C4-2B (cell line): Measurements from ENCODE around the gene EARS2.

ENCODE experiments used
- H3K27ac ChIP-seq: fragments of 450-650 bp; 2 replicates; pipeline ENCODE4 v1.5.1; 2017
- ZFX ChIP-seq: fragments of 450-650 bp; IDR thresholded peaks from 2 replicates; pipeline ENCODE4 v1.6.1; 2017

Gene EARS2

GRCh38 chr16:23476289-23476688 is 80.9 kb downstream of the EARS2 start:
- no peak overlapping the region for H3K27ac ChIP-seq
- TF ChIP-seq ZFX, result no peak
